Heart left ventricle (tissue), 16 donors: ENCODE data around the gene ACAA2. TPM values are rescaled to one million over a fixed set of nuclear protein-coding genes. Genes with fewer than 3 reads are reported as not detected.

Experiments
- ATAC-seq, 4 donors: fragments of 200-7000 bp; cut with Tn5 transposase; one replicate each; pipeline ENCODE4 v1.9.1; 2020 to 2022; ENCODE audit warnings: moderate library complexity in 4 of 4, mild to moderate bottlenecking in 3 of 4, moderate number of reproducible peaks in 1 of 4
- DNase-seq, 5 donors: peaks; one replicate each; pipeline ENCODE4 v3.0.0-alpha.2; 2020
- H3K27ac ChIP-seq, 12 donors: fragments of 200-600 bp; sonication (generic) in 4 of 12; one replicate each; pipeline versions ENCODE4 v1.5.0 to v1.8.0; 2016 to 2022; ENCODE audit warnings: mild to moderate bottlenecking in 2 of 12
- H3K27me3 ChIP-seq, 9 donors: fragments of 200-600 bp; sonication (generic) in 2 of 9; one replicate each; pipeline versions ENCODE4 v1.5.1 to v1.8.0; 2016 to 2022; ENCODE audit warnings: mild to moderate bottlenecking in 3 of 9
- H3K36me3 ChIP-seq, 9 donors: fragments of 200-600 bp; sonication (generic) in 2 of 9; one replicate each; pipeline versions ENCODE4 v1.5.0 to v1.8.0; 2018 to 2022; ENCODE audit warnings: mild to moderate bottlenecking in 2 of 9
- H3K4me1 ChIP-seq, 12 donors: fragments of 200-600 bp; sonication (generic) in 4 of 12; one replicate each; pipeline versions ENCODE4 v1.5.0 to v1.8.0; 2016 to 2022; ENCODE audit warnings: mild to moderate bottlenecking in 3 of 12
- H3K4me3 ChIP-seq, 12 donors: fragments of 200-600 bp; sonication (generic) in 4 of 12; one replicate each; pipeline versions ENCODE4 v1.5.0 to v1.8.0; 2017 to 2022; ENCODE audit warnings: mild to moderate bottlenecking in 9 of 12, moderate library complexity in 4 of 12
- H3K9me3 ChIP-seq, 12 donors: fragments of 200-600 bp; sonication (generic) in 4 of 12; one replicate each; pipeline versions ENCODE4 v1.5.0 to v1.8.0; 2016 to 2022; ENCODE audit warnings: mild to moderate bottlenecking in 1 of 12
- CTCF ChIP-seq, 12 donors: fragments of 200-600 bp; sonication (generic) in 4 of 12; IDR thresholded peaks; one replicate each; pipeline versions ENCODE4 v1.5.0 to v1.8.0; 2018 to 2022; ENCODE audit warnings: antibody characterized with exemption in 12 of 12, mild to moderate bottlenecking in 5 of 12
- POLR2A ChIP-seq, 2 donors: fragments of 450-650 bp; IDR thresholded peaks; one replicate each; pipeline ENCODE4 v1.6.1; 2017; ENCODE audit warnings: antibody characterized with exemption in 2 of 2, mild to moderate bottlenecking in 2 of 2, moderate library complexity in 2 of 2
- WGBS, 4 donors: extraction: QIAGEN DNeasy Blood & Tissue Kit in 2 of 4; methylation state at CpG; one replicate each; pipeline versions ENCODE4 v1.1.5 to v1.1.7; 2013 to 2018; 5-methylcytosine and 5-hydroxymethylcytosine counted together
- intact Hi-C, 10 donors: fragments of 100-400 bp; cut with DNase I; formaldehyde crosslinking; loops; one replicate each; pipeline versions ENCODE4 v1.11.1 to v1.14.2; 2022
- polyA plus RNA-seq, 2 donors: library from polyadenylated mRNA; stranded (reverse); fragments of 200-250 nt; gene quantifications; one replicate each; pipeline ENCODE4 v1.2.3, GENCODE V29; 2013
- total RNA-seq, 9 donors: library from RNA; depleted of rRNA in 2 of 9; stranded (reverse); fragments of >200 nt in 2 of 9; fragmentation: NEBNext Ultra II Directional in 3 of 9; extraction: Animal tissue kit (Norgen Biotek cat#: 25700) in 3 of 9; gene quantifications; one replicate each; pipeline versions ENCODE4 v1.1.0 to v1.2.4, GENCODE V29; 2016 to 2023
- donor health status: ischemic (EF 13 %, LVEDD 7.1; RV severe dilation, severe dysfunction).
- donor health status: healthy with polysubstance abuse.
- donor health status: DM: no; HTN: yes; CAD: no.
- donor health status: DM: no; HTN: no; CAD: no.
- donor health status: ischemic (EF 25% LVEDD 6.9; RV normal size, moderate dysfunction).
- donor health status: ischemic (EF 25% LVEDD 5.7; RV mildly dilated, moderate dysfunction).
- donor health status: healthy.
- donor health status: DM: yes; HTN: yes; CAD: no.
- donor health status: ischemic (EF 35%, LVEDD 5.7; RV mildly dilated, moderate dysfunction).
- donor health status: nonischemic (EF 11% LVEDD 7.7; RV severe dilation, severe dysfunction).
- donor health status: DM: yes; HTN: yes; CAD: no.
- donor health status: PGD.
- donor health status: ischemic (EF 29% LVEDD 5.4; RV normal size, mild dysfunction).
- donor health status: nonischemic (EF 23%, LVEDD 6.1; RV moderate dilation, normal function).

ACAA2 gene
- total and polyA plus RNA-seq, 11 donors = 129 to 379 (median 221) TPM

GRCh38 chr18:49744376-49745008 is 68.8 kb downstream of the ACAA2 start:
- WGBS, 4 donors = 68 to 78% (median 74%) methylated on average over 8 of the region's 8 CpGs
- Histone ChIP-seq H3K27me3 (peaks cover 0 to 12% (median 2%) of the 10 kb centered on the region in 9 donors), H3K27ac (no peak overlapping the region), H3K36me3 (no peaks in the 10 kb centered on the region), H3K4me3 (no peak overlapping the region), H3K9me3 (no peaks in the 10 kb centered on the region), H3K4me1 (no peaks in the 10 kb centered on the region)
- ATAC-seq (no peak), DNase-seq (no peak)
- intact Hi-C loops = loop anchor here in 1 of 10 donors (10.0 kb wide), 1 partner anchor 120 kb away; no protein-coding TSS in a partner anchor
- no peak for TF ChIP-seq CTCF (IDR thresholded peaks at IDR 0.05)
- no peak for TF ChIP-seq POLR2A (IDR thresholded peaks at IDR 0.05)

GRCh38 chr18:49743117-49743567 is 70.2 kb downstream of the ACAA2 start:
- TF ChIP-seq POLR2A (IDR thresholded peaks at IDR 0.05) = no peak
- no peak for TF ChIP-seq CTCF (IDR thresholded peaks at IDR 0.05)
- intact Hi-C loops = loop anchor here in 1 of 10 donors (10.0 kb wide), 1 partner anchor 118 kb away; no protein-coding TSS in a partner anchor
- Histone ChIP-seq H3K27ac (no peak overlapping the region), H3K4me3 (no peak overlapping the region), H3K36me3 (no peaks in the 10 kb centered on the region), H3K4me1 (no peaks in the 10 kb centered on the region), H3K9me3 (no peaks in the 10 kb centered on the region), H3K27me3 (peaks cover 0 to 13% (median 2%) of the 10 kb centered on the region in 9 donors)
- 77 to 87% (median 79%) methylated on average over 5 of the region's 5 CpGs for WGBS, 4 donors
- ATAC-seq = no peak
- no peak for DNase-seq

GRCh38 chr18:49742316-49743116 is 70.8 kb downstream of the ACAA2 start:
- Histone ChIP-seq H3K4me3 (no peak overlapping the region), H3K9me3 (no peaks in the 10 kb centered on the region), H3K27me3 (peaks cover 0 to 13% (median 2%) of the 10 kb centered on the region in 9 donors), H3K27ac (no peak overlapping the region), H3K4me1 (no peaks in the 10 kb centered on the region), H3K36me3 (no peaks in the 10 kb centered on the region)
- ATAC-seq (no peak), DNase-seq (no peak)
- 57 to 67% (median 63%) methylated on average over 4 of the region's 4 CpGs for WGBS, 4 donors
- TF ChIP-seq CTCF (IDR thresholded peaks at IDR 0.05) (no peak), POLR2A (IDR thresholded peaks at IDR 0.05) (no peak)
- intact Hi-C loops = loop anchor here in 1 of 10 donors (10.0 kb wide), 1 partner anchor 118 kb away; no protein-coding TSS in a partner anchor

DNA sequence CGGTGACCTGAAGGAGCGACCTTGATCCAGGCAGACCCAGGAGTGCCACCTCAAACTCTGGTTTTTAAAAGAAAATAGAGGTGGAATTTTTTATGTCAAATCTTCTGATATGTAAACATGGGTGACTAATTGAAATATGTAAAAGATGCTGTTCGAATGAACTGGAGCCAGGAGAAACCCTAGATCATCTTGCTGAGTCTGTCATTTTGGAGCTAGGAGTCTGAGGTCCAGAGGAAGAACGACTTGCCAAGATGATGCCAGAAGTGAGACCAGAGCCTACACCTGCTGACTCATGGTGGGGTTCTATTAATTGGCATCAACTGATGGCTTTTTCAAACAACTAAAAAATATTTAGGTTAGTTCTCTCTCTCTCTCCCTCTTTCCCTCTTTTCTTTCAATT is 74.1 kb downstream of the ACAA2 start:
- WGBS, 4 donors = 82 to 88% (median 85%) methylated on average over 4 of the region's 4 CpGs
- no peak for TF ChIP-seq POLR2A (IDR thresholded peaks at IDR 0.05)
- TF ChIP-seq CTCF (IDR thresholded peaks at IDR 0.05) = no peak
- no peak overlapping the region for H3K4me3 ChIP-seq
- no peak for DNase-seq
- no peak overlapping the region for H3K27ac ChIP-seq
- intact Hi-C loops = loop anchor here in 3 of 10 donors (10.0 kb wide), 3 partner anchors 94 to 174 kb away; partner anchors contain the start of gene LIPG (in 1 of the 3)
- ATAC-seq = no peak
- H3K36me3 ChIP-seq = no peaks in the 10 kb centered on the region
- no peaks in the 10 kb centered on the region for H3K9me3 ChIP-seq
- peaks cover 0 to under 1% (median 0%) of the 10 kb centered on the region in 12 donors for H3K4me1 ChIP-seq
- H3K27me3 ChIP-seq = peaks cover 0 to 23% (median 0%) of the 10 kb centered on the region in 9 donors
